SK-N-SH (cell line): ENCODE results near the gene MYOD1.

ENCODE experiments used
- CTCF ChIP-seq: fragments of 200-600 bp; sonication (generic); IDR thresholded peaks from 2 replicates; pipeline ENCODE4 v1.6.1; 2017; ENCODE audit warnings: antibody characterized with exemption, mild to moderate bottlenecking, moderate library complexity
- GATA2 ChIP-seq: sonication (generic); formaldehyde crosslinking; IDR thresholded peaks from 2 replicates; pipeline ENCODE4 v1.5.0; 2020; ENCODE audit warnings: mild to moderate bottlenecking, missing genetic modification reagents
- NRF1 ChIP-seq: IDR thresholded peaks from 2 replicates; pipeline ENCODE4 v1.6.1; 2012; ENCODE audit warnings: low read depth, mild to moderate bottlenecking, low read length
- POLR2AphosphoS5 ChIP-seq: IDR thresholded peaks from 2 replicates; pipeline ENCODE4 v1.6.1; 2012; ENCODE audit warnings: low read depth, low read length
- RFX5 ChIP-seq: IDR thresholded peaks from 2 replicates; pipeline ENCODE4 v1.6.1; 2012; ENCODE audit warnings: mild to moderate bottlenecking, improper control_type of control experiment, low read length
- USF2 ChIP-seq: fragments of 150-350 bp; IDR thresholded peaks from 2 replicates; pipeline ENCODE4 v1.6.1; 2017; ENCODE audit warnings: antibody characterized with exemption, low read length, low read depth, borderline replicate concordance

- TF ChIP-seq GATA2 (no peak), CTCF (no peak), USF2 (no peak), POLR2AphosphoS5 (no peak), NRF1 (no peak), RFX5 (no peak)
These were observed 44.3 kb downstream of the MYOD1 start for GRCh38 chr11:17763703-17764102.
